HG03558 (cell line): ENCODE measurements around the gene RBFOX2.
"Not testable (repeated sequence)": the region's sequence is repeated elsewhere in the genome, so short reads cannot be mapped to it uniquely, and the experiment has no call there.

Experiments used
- ATAC-seq: cut with Tn5 transposase; IDR thresholded peaks from one replicate; pipeline ENCODE4 v1.9.1; 2021; ENCODE audit warnings: moderate number of reproducible peaks; ENCODE audit not compliant: unreplicated experiment; ENCODE audit errors: extremely low read depth

The RBFOX2 gene, protein sequence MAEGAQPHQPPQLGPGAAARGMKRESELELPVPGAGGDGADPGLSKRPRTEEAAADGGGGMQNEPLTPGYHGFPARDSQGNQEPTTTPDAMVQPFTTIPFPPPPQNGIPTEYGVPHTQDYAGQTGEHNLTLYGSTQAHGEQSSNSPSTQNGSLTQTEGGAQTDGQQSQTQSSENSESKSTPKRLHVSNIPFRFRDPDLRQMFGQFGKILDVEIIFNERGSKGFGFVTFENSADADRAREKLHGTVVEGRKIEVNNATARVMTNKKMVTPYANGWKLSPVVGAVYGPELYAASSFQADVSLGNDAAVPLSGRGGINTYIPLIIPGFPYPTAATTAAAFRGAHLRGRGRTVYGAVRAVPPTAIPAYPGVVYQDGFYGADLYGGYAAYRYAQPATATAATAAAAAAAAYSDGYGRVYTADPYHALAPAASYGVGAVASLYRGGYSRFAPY

DNA sequence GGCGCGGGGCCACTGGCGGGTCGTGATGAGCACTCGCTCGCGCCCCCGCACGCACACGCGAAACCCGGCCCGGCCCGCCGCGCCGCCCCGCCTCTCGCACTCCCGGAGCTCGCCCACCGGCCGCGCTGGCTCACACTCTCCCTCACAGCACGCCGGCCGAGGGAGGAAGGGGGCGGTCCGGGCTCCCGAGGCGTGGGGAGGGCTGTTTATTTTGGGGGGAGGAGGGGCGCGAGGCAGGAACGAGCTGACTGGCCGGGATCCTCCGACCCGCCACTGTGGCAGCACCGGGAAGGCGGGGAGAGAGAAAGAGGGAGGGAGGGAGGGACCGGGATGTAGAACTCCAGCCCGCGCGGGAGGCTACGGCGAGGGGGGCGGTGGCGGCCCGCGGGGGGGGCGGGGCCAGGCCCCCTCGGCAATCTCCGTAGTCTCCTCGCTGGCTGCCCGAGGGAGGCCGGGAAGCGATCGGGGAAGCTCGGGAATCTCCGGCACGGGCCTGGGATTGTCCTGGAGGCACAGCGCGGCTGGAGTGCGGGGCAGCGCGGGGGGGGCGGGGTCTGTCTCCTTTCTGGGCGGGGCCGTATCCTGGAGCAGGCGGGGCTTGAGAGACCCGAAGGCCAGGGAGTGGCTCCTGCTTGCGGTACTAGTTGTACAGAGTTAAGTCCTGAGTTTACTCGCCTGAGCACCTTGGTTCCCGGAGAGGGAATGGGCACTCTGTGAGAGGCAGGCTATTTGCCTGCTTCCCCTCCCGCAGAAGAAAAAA, at the start of gene RBFOX2:
TSS of gene RBFOX2 (minus strand) at position 179 of the 760 bp plus-strand sequence. CDS start 399 bp downstream, outside the sequence.
- no peak for ATAC-seq

DNA sequence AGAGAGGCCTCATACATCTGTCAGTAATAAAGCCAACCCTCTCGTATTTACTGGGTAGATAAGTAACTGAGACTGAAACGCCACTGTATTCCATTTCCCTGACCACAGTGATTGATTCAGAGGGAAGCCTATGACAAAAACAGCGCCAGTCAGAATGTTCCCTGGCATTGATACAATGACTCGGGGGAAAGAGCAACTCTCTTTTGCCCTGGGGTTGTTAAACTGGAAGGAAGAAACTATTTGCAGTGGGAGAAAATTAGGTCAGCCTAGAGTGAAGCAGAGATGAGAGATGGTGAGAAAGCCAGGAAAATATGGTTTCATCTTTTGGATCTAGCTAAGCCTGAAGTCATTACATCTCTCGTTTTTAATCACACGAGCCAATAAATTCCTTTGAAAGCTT, 48.6 kb upstream of the RBFOX2 start:
- no peak for ATAC-seq

DNA sequence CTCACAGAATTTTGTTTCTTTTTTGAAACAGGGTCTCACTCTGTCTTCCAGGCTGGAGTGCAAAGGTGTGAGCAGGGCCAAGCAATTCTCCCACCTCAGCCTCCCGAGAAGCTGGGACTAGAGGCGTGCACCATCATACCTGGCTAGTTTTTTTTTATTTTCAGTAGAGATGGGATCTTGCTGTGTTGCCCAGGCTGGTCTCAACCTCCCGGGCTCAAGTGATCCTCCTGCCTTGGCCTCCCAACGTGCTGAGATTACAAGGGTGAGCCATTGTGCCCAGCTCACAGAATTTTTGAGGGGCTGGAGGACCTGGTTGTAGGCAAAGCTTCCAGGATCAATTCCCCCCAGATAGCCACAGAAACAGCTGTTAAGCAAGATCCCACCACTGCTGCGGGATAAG, 47.1 kb upstream of the RBFOX2 start:
- ATAC-seq: no peak

DNA sequence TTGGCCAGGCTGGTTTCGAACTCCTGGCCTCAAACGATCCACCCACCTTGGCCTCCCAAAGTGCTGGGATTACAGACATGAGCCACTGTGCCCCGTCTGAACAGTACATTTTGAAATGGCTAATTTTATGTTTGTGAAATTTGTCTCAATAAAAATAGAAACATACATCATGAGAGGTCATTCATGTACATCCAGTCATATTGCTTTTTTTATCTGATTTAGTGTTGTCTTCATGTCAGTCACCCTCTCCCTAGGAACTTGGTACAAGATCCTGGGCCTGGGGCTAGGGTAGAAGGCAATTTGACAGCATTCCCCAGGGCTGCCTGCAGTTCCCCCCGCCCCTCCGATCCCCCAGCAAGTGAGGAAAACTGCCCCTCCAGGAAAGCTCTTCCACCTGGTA, 46.6 kb upstream of the RBFOX2 start:
- ATAC-seq: no peak

DNA sequence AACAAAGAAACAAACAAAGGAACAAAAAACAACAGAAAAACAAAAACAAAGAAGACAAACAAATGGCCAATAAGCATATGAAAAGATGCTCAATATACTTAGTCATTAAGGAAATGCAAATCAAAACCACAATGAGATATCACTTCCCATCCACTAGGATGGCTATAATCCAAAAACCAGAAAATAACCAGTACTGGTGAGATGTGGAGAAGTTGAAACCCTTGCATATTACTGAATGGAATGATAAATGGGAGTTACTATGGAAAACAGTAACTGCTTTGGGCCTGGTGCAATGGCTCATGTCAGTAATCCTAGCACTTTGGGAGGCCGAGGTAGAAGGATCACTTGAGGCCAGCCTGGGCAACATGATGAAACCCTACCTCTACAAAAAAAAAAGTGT, 44.9 kb upstream of the RBFOX2 start:
- ATAC-seq: no peak

DNA sequence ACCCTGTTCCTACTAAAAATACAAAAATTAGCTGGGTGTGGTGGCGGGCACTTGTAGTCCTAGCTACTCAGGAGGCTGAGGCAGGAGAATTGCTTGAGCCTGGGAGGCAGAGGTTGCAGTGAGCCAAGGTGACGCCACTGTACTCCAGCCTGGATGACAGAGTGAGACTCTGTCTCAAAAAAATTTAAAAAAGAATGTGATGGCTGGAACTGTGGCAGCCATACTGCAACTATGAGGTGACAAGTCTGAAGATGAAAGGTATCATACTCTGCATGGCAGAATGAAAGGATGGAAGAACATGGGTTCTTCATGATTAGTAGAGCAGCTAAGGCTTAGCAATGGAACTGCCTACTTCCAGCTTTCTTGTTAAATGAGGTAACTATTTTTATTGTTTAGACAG, 42.0 kb upstream of the RBFOX2 start:
- not testable (repeated sequence) for ATAC-seq

DNA sequence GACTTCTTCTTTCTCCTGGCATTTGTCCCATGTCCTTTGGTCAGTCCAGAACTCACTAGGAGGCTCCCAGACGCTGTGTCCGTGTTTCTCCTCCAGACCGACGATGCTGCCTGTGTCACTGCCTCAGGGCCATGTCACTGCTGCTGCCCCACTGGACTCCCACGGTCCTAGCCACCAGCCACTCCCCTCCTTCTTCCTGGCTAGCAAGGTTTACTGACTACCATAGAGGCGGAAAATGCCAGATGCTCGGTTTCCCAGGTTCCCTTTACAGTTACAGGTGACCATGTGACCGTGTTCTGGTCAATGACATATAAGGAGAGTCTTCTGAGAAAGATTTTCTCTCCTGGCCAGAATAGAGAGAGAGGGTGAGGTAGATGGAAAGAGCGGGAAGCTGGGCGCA, 40.7 kb upstream of the RBFOX2 start:
- no peak for ATAC-seq

DNA sequence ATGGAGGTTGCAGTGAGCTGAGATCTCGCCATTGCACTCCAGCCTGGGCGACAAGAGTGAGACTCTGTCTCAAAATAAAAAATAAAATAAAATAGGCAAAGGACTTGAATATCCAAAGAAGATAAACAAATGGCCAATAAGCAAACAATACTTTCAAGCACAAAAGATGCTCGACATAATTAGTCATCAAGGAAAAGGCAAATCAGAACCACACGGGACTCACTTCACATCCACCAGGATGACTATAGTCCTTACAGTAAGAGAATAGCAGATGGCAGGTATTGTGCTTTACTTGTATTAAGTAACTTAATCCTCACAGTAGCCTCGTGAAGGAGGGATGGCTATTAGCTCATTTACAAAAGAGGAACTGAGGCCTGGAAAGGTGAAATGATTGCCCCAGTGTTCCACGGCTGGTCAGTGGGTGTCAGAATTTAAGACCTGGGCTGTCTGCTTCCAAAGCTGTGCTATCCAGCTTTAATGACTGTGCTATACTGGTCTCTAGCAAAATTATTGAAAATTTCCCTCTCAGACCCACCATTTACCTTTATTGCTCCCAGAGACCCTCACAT, 40.2 kb upstream of the RBFOX2 start:
- ATAC-seq: no peak

DNA sequence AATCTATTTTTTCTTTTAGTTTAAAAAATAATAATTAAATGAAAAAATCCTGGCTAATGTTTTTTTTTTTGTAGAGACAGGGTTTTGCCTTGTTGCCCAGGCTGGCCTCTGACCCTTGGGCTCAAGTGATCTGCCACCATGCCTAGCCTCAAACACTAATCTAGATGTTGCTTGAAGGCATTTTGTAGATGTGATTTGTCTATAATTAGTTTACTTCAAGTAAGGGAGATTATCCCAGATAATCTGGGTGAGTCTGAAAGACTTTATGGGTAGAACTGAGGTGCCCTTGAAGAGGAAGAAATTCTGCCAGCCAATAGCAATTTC, 38.6 kb upstream of the RBFOX2 start:
- ATAC-seq: no peak

DNA sequence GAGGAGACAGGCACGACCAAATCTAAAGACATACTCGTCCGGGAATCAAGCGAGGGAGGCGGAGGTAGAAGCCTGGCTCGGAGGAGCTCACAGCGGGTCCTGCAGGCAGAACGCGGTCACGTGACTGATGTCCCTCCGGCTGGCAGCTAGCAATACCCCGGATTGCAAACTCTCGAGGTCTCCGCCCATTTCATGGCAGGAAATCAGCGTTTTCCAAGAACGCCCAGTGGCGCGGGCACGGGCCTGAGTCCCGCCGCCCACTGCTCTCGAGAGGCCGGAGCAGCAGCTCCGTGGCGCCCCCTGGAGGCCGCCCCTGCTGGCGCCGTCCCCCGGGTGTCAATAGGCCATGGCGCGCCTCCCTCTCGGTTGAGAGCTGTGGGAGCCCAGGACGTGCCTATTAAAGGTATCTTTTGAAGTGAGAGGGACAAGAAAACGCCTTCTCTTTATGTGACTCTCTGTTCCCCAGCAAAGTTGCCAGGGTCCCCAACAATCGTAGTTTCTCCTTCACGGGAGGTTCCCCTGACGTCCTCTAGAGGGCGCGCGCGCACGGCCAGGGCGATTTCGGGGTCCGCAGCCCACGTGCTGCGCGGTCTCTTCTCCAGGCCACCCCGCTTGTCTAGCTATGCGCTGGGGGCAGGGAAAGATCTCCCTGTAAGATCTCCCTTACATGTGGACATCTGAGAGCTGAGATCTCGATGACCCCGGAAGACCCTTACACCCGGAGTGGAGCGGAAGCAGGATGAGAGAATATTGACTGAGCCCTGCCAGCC, 37.3 kb upstream of the RBFOX2 start:
- no peak for ATAC-seq

DNA sequence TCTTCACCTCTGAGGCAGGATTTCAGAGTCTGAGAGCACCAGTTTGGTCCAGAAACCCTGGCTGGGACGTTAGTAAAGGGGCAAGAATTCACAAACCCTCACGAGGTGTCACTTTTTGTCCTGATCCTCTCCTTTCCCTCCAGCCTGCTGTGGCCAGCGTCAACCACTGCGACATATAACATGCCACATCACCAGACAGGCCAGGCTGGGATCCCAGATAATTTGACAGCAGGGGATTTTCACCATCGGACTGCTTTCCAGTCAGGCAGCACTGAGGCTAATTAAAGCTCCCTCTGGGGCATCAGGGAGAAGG, 36.8 kb upstream of the RBFOX2 start:
- ATAC-seq: no peak

DNA sequence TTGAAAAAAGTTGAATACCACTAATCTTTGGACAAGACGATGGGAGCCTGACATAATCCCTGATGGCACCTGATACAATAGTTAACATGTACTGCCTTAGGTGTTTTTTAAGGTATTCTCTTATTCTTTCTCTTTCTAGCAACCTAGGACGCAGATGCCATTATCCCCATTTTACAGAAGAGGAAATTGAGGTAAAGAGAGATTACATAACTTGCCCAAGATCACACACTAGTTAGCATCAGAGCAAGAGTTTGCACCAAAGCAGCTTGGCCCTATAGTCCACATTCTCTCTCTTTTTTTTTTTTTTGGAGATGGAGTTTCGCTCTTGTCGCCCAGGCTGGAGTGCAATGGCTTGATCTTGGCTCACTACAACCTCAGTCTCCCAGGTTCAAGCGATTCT, 35.7 kb upstream of the RBFOX2 start:
- no peak for ATAC-seq

DNA sequence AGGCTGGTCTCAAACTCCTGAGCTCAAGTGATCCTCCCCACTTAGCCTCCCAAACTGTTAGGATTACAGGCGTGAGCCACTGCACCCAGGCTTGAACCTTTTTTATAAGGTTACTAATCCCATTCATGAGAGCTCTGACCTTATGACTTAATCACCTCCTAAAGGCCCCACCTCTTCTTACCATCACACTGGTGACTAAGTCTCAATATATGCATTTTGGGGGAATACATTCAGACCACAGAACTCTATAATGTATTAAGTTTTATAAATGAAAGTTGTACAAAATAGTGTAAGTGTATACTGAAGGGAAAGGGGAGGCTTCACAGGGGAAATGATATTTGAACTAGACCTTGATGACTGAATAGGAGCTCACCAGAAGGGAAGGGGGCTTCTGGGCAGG, 28.4 kb upstream of the RBFOX2 start:
- ATAC-seq: no peak

DNA sequence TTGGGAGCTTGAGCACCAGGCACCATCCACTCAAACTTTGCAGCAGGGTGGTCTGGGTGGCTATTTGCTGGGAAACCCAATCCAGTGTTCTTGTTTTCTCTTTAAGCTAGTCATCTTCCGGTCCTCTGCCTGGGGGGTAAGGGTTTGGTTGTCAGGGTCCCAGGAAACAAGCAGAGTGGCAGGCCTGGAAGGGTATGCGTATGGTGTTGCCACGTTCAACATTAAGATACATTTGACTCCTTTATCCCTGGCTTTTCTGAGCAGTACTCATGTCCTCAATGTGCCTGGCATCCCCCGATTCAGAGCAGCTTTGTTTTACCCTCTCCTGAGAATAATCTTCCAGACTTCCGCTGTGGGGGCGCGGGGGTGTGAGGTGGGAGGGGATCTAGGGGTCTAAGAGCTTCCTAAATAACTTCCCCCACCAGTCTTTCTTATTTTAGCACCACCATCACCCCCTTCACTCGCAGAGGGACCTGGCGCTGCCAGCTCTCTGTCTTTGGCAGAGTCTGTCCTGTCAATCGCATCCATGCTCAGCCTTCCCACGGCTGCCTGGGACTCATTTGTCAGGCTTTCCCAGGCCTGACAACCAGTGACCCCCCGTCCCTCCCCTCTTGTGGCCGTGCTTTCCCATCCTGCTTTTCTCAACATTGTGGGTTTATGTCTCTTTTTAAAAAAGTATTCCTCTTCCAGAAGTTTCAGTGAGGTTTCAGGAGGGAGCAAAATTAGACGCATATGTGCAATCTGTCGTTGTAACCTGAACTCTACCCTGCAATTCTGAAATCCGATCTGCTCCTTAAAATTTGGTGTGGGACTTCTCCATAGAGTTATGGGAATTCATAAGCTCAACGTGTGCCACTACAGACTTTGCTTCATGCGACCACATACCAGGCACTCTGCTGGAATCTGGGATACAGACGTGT, 27.0 kb upstream of the RBFOX2 start:
- ATAC-seq: no peak

DNA sequence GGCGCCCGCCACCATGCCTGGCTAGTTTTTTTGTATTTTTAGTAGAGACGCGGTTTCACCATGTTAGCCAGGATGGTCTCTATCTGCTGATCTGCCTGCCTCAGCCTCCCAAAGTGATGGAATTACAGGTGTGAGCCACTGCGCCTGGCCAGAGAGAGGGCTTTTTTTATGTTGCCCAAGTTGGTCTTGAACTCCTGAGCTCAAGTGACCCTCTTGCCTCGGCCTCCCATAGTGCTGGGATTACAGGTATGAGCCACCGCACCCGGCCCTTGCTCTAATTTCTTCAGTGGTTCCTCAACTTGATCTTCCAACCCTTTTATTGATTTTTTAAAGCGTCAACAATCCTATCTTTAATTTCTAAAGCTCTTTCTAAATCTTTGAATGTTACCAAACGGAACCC, 25.8 kb upstream of the RBFOX2 start:
- ATAC-seq: not testable (repeated sequence)

DNA sequence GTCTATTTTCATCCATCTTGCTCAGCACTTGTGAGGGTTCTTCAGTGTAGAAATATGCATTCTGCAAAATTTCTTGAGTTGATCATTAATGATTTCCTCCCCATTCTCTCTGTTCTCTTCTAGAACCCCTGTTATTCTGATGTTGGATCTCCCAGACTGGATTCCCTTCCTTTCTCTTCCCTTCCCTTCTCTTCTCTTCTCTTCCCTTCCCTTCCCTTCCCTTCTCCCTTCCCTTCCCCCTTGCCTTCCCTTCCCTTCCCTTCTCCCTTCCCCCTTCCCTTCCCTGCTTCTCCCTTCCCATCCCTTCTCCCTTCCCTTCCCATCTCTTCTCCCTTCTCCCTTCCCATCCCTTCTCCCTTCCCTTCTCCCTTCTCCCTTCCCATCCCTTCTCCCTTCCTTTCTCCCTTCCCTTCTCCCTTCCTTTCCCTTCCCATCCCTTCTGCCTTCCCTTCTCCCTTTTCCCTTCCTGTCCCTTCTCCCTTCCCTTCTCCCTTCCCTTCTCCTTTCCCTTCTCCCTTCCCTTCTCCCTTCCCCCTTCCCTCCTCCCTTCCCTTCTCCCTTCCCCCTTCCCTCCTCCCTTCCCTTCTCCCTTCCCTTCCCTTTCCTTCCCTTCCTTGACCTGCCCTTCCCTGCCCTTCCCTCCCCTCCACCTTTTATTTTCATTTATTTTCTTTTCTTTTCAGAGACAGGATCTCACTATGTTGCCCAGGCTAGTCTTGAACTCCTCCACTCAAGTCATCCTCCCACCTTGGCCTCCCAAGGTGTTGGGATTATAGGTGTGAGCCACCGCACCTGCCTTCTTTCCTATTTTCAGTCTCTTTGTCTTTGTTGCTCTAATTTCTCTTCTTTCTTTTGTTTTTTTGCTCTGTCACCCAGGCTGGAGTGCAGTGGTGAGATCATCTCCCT, 24.9 kb upstream of the RBFOX2 start:
- ATAC-seq: no peak

DNA sequence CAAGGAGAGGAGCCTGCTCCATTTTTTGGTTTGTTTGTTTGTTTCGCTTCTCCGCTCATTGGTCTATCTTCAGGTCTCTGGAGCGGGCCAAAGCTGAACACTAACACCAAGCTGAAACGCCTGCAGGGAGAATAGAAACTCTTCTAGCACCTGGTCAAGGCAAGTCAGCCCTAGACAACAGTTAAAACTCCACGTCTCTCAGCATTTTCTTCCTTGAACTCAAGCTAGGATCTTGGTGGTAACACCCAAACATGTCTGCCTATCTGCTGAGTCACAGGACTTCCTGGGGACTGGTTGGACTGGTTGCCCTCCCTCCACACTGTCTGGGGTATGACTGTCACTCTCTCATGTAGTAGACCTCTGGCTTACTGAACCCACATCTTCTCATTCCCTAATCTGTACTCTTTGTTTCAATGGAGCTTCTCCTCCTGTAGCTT, 23.9 kb upstream of the RBFOX2 start:
- ATAC-seq: no peak

DNA sequence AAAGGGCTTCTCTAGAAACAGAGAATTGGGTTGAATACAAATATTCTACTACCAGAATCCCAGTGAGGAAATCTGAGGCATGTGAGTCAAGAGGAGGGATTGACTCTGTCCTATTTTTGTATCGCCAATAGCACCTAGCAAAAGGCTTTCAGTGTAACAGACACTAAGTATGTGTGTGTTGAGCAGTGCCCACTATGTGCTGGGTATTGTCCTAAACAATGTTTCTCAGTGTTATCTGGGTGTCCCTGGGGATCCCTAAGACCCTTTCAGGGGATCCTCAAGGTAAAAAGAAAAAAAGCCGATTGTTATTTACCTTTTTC, 21.0 kb upstream of the RBFOX2 start:
- ATAC-seq: no peak
